Omental fat pad (tissue), 4 donors: ENCODE results near the gene MAP3K9. TPM values are rescaled to one million over a fixed set of nuclear protein-coding genes. Genes with fewer than 3 reads are reported as not detected.

Source experiments
- ATAC-seq: fragments of 150-250 bp; one replicate; pipeline ENCODE4 v1.9.1; 2016; ENCODE audit warnings: mild to moderate bottlenecking, moderate library complexity; ENCODE audit not compliant: low FRiP score
- DNase-seq: peaks from one replicate; pipeline ENCODE4 v3.0.0-alpha.2; 2019; ENCODE audit warnings: low spot score
- CTCF ChIP-seq, 3 donors: fragments of 450-650 bp; IDR thresholded peaks; one replicate each; pipeline ENCODE4 v1.5.1; 2016 to 2017; ENCODE audit warnings: antibody characterized with exemption in 3 of 3, mild to moderate bottlenecking in 3 of 3, moderate library complexity in 2 of 3
- total RNA-seq, 4 donors: library from RNA; depleted of rRNA; stranded (reverse); fragments of >200 nt; gene quantifications; one replicate each; pipeline ENCODE4 v1.1.0, GENCODE V29; 2016

Gene MAP3K9
- total RNA-seq, 4 donors from 2014 or later = 0.32 to 5.8 (median 1.1) TPM

GRCh38 chr14:70685474-70686197 lies 123.7 kb downstream of the MAP3K9 start:
- TF ChIP-seq CTCF (IDR thresholded peaks at IDR 0.05) = no peak

GRCh38 chr14:70683983-70684382 lies 125.3 kb downstream of the MAP3K9 start:
- TF ChIP-seq CTCF (IDR thresholded peaks at IDR 0.05) = no peak
- no peak for ATAC-seq

More at GRCh38 chr14:70685474-70686197, 123.7 kb downstream of the MAP3K9 start:
- DNase-seq (no peak), ATAC-seq (no peak)

GRCh38 chr14:70680748-70681147 lies 128.6 kb downstream of the MAP3K9 start:
- no peak for TF ChIP-seq CTCF (IDR thresholded peaks at IDR 0.05)
- DNase-seq (no peak), ATAC-seq (no peak)

More at GRCh38 chr14:70683983-70684382, 125.3 kb downstream of the MAP3K9 start:
- DNase-seq = no peak

- no peak for TF ChIP-seq CTCF (IDR thresholded peaks at IDR 0.05)
- no peak for DNase-seq
- no peak for ATAC-seq
These were observed 132.0 kb downstream of the MAP3K9 start for GRCh38 chr14:70677341-70677740.

Other genes starting within 250 kb of the MAP3K9 start
- 10 to 100 TPM; 22.9 to 38.1 (median 30.3) TPM for gene MED6, start 208.9 kb downstream of the MAP3K9 start, total RNA-seq
- 1 to 10 TPM; 1.1 to 1.5 (median 1.2) TPM for gene TTC9, start 167.6 kb downstream of the MAP3K9 start, total RNA-seq
- gene PCNX1, start 97.9 kb upstream of the MAP3K9 start, total RNA-seq = 10 to 100 TPM; 56.9 to 98.1 (median 83.3) TPM